ENCODE results near the gene FADS3.
"Not testable (repeated sequence)": the region's sequence is repeated elsewhere in the genome, so short reads cannot be mapped to it uniquely, and the experiment has no call there.

The FADS3 gene

DNA sequence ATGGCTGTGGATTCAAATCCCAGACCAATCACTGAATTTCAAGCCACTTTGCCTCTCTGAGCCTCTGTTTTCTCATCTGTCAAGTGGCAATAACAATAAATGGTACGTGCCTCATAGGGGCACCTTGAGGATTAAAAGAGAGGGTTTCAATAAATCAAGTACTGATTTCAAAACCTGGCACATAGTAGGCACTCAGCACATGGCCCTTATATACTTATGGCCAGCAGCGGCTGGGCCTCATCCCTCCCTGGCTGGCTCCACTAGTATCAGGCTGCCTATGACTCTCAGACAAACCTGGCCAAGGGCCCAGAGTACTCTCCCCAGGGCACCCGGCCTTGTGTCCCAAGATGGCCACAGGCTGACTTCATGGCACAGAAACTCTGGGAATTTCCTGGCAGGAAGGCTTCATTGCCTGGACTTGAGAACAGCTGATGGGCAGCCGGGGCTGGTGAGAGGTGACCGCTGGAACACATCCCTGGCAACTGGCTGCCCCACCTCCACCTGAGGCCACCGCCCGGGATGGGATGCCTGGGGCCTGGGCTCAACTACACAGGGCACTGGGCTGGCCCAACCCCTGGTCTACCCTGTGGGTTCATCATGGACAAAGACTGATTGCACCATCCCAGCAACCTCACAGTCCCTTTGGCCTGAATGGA, 3.4 kb downstream of the FADS3 start:
- H3K27ac Mint-ChIP-seq, result no peak overlapping the region
- H3K27me3 Mint-ChIP-seq, result no peaks in the 10 kb centered on the region
- peaks cover 2% of the 10 kb centered on the region for H3K36me3 Mint-ChIP-seq (ENCODE audit: insufficient read depth)
- peaks cover 3 to 4% of the 10 kb centered on the region in 2 donors for H3K4me1 Mint-ChIP-seq (ENCODE audit: low read depth in 2 of 2)
- DNase-seq, result no peak
- no peak for ATAC-seq (replicated peaks)
- no peak overlapping the region for H3K4me3 Mint-ChIP-seq
- H3K9me3 Mint-ChIP-seq, result no peaks in the 10 kb centered on the region

DNA sequence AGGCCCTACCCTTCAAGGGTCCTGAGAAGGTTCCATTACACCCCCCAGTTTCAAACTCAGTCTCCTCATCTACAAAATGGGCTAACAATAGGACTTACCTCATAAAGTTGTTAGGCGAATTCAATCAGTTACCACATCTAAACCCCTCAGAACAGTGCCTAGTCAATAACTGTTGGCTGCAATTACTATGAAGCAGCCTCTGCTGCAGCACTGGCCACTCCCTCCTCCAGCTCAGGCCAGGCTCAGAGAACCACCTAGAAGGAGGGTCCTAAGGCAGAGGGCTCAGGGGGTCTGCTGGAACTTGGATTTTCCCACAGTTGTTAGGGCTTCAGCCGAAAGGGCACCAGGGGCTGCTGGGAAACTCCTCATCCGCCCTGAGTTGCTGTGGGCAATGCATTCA, 4.7 kb downstream of the FADS3 start:
- Mint-ChIP-seq H3K4me1 (ENCODE audit: low read depth in 2 of 2) (peaks cover 3 to 4% of the 10 kb centered on the region in 2 donors), H3K4me3 (no peak overlapping the region), H3K27ac (peak overlapping the region in 1 of 2 donors; percentile 25), H3K27me3 (no peaks in the 10 kb centered on the region), H3K36me3 (ENCODE audit: insufficient read depth) (no peaks in the 10 kb centered on the region), H3K9me3 (no peaks in the 10 kb centered on the region)
- no peak for DNase-seq
- ATAC-seq (replicated peaks), result no peak

- DNase-seq (no peak), ATAC-seq (replicated peaks) (no peak)
- Mint-ChIP-seq H3K4me3 (no peak overlapping the region), H3K27ac (peak overlapping the region in 1 of 2 donors; percentile 25), H3K9me3 (no peaks in the 10 kb centered on the region), H3K36me3 (ENCODE audit: insufficient read depth) (no peaks in the 10 kb centered on the region), H3K4me1 (ENCODE audit: low read depth in 2 of 2) (peaks cover 2 to 3% of the 10 kb centered on the region in 2 donors), H3K27me3 (no peaks in the 10 kb centered on the region)
These were observed 5.4 kb downstream of the FADS3 start for GRCh38 chr11:61885784-61886580.

DNA sequence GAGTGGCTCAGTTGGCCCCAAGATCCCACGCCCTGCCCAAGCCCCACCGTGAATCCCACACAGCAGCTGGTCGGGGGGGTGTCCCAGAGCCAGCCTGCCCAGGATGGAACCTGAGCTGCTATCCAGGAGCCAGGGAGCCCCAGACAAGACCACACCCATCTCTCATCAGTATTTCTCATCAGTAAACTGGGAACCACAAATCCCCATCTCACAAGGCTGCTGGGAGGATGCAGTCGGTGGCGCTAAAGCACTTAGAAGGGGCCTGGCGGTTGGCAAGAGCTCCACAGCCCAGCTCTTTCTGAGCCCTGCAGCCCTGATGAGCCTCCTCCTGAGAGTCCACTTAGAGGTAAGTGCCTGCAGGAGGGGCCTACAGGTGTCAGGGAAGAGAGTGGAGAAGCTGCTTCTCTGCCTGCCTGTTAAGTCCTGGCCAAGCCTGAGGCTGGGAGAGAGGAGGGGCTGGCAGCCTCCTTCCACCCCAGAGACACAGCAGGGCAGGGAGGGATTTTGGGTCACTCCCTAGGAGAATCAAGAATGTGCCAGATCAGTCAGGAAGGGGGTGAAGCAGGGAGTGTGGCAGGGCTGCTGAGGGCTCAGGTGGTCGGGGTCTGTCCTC, 6.1 kb downstream of the FADS3 start:
- DNase-seq, result no peak
- no peak overlapping the region for H3K27ac Mint-ChIP-seq
- no peak overlapping the region for H3K4me3 Mint-ChIP-seq
- H3K4me1 Mint-ChIP-seq (ENCODE audit: low read depth in 2 of 2), result no peaks in the 10 kb centered on the region
- no peaks in the 10 kb centered on the region for H3K36me3 Mint-ChIP-seq (ENCODE audit: insufficient read depth)
- no peak for ATAC-seq (replicated peaks)
- H3K9me3 Mint-ChIP-seq, result no peaks in the 10 kb centered on the region
- H3K27me3 Mint-ChIP-seq, result no peaks in the 10 kb centered on the region

- no peak overlapping the region for H3K27ac Mint-ChIP-seq
- H3K36me3 Mint-ChIP-seq (ENCODE audit: insufficient read depth), result no peaks in the 10 kb centered on the region
- H3K27me3 Mint-ChIP-seq, result no peaks in the 10 kb centered on the region
- H3K9me3 Mint-ChIP-seq, result no peaks in the 10 kb centered on the region
- H3K4me3 Mint-ChIP-seq, result no peak overlapping the region
- ATAC-seq (replicated peaks) (no peak), DNase-seq (no peak)
- no peaks in the 10 kb centered on the region for H3K4me1 Mint-ChIP-seq (ENCODE audit: low read depth in 2 of 2)
These were observed 7.4 kb downstream of the FADS3 start for GRCh38 chr11:61883947-61884346.

- H3K4me1 Mint-ChIP-seq (ENCODE audit: low read depth in 2 of 2), result no peaks in the 10 kb centered on the region
- H3K9me3 Mint-ChIP-seq, result no peaks in the 10 kb centered on the region
- no peak overlapping the region for H3K4me3 Mint-ChIP-seq
- ATAC-seq (replicated peaks), result no peak
- no peaks in the 10 kb centered on the region for H3K27me3 Mint-ChIP-seq
- no peaks in the 10 kb centered on the region for H3K36me3 Mint-ChIP-seq (ENCODE audit: insufficient read depth)
- no peak overlapping the region for H3K27ac Mint-ChIP-seq
- DNase-seq, result no peak
These were observed 8.0 kb downstream of the FADS3 start for GRCh38 chr11:61883327-61883726.

DNA sequence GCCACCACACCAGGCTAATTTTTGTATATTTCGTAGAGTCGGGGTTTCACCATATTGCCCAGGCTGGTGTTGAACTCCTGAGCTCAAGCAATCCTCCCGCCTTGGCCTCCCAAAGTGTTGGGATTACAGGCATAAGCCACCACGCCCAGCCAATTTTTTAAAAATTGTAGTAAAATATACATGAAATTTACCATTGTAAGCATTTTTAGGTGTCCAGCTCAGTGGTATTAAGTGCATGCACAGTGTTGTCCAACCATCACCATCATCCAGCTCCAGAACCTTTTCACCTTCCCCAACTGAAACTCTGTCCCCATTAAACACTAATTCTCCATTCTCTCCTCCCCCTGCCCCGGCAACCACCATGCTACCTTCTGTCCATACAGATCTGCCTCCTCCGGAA, 8.5 kb downstream of the FADS3 start:
- no peak for ATAC-seq (replicated peaks)
- H3K27ac Mint-ChIP-seq, result no peak overlapping the region
- no peaks in the 10 kb centered on the region for H3K4me1 Mint-ChIP-seq (ENCODE audit: low read depth in 2 of 2)
- no peak overlapping the region for H3K4me3 Mint-ChIP-seq
- DNase-seq, result no peak
- H3K9me3 Mint-ChIP-seq, result no peaks in the 10 kb centered on the region
- no peaks in the 10 kb centered on the region for H3K27me3 Mint-ChIP-seq
- H3K36me3 Mint-ChIP-seq (ENCODE audit: insufficient read depth), result no peaks in the 10 kb centered on the region

- H3K36me3 Mint-ChIP-seq (ENCODE audit: insufficient read depth); H3K9me3 Mint-ChIP-seq; H3K4me3 Mint-ChIP-seq; H3K27ac Mint-ChIP-seq; DNase-seq; ATAC-seq (replicated peaks); H3K27me3 Mint-ChIP-seq; H3K4me1 Mint-ChIP-seq (ENCODE audit: low read depth in 2 of 2): not testable (repeated sequence)
These were observed 9.1 kb downstream of the FADS3 start for GRCh38 chr11:61882267-61882666.

- H3K36me3 Mint-ChIP-seq (ENCODE audit: insufficient read depth), result peaks cover 3% of the 10 kb centered on the region
- ATAC-seq (replicated peaks) (no peak), DNase-seq (no peak)
- H3K27me3 Mint-ChIP-seq, result peaks cover 0 to 3% of the 10 kb centered on the region in 2 donors
- no peaks in the 10 kb centered on the region for H3K4me1 Mint-ChIP-seq (ENCODE audit: low read depth in 2 of 2)
- H3K9me3 Mint-ChIP-seq, result no peaks in the 10 kb centered on the region
- no peak overlapping the region for H3K4me3 Mint-ChIP-seq
- H3K27ac Mint-ChIP-seq, result peak overlapping the region in 1 of 2 donors; percentile 33
These were observed 9.9 kb downstream of the FADS3 start for GRCh38 chr11:61881397-61881796.

GRCh38 chr11:61880454-61880853, 10.9 kb downstream of the FADS3 start:
- Mint-ChIP-seq H3K36me3 (ENCODE audit: insufficient read depth) (peaks cover 5% of the 10 kb centered on the region), H3K4me1 (ENCODE audit: low read depth in 2 of 2) (no peaks in the 10 kb centered on the region), H3K4me3 (no peak overlapping the region), H3K27ac (no peak overlapping the region), H3K9me3 (no peaks in the 10 kb centered on the region), H3K27me3 (peaks cover 0 to 6% of the 10 kb centered on the region in 2 donors)
- ATAC-seq (replicated peaks) (no peak), DNase-seq (no peak)

GRCh38 chr11:61880031-61880430, 11.3 kb downstream of the FADS3 start:
- Mint-ChIP-seq H3K27ac (no peak overlapping the region), H3K9me3 (no peaks in the 10 kb centered on the region), H3K4me3 (no peak overlapping the region), H3K27me3 (peaks cover 0 to 6% of the 10 kb centered on the region in 2 donors), H3K36me3 (ENCODE audit: insufficient read depth) (peaks cover 6% of the 10 kb centered on the region), H3K4me1 (ENCODE audit: low read depth in 2 of 2) (no peaks in the 10 kb centered on the region)
- no peak for DNase-seq
- no peak for ATAC-seq (replicated peaks)

- no peak for ATAC-seq (replicated peaks)
- H3K4me1 Mint-ChIP-seq (ENCODE audit: low read depth in 2 of 2), result no peaks in the 10 kb centered on the region
- H3K36me3 Mint-ChIP-seq (ENCODE audit: insufficient read depth), result peaks cover 6% of the 10 kb centered on the region
- no peaks in the 10 kb centered on the region for H3K9me3 Mint-ChIP-seq
- peaks cover 0 to 6% of the 10 kb centered on the region in 2 donors for H3K27me3 Mint-ChIP-seq
- no peak overlapping the region for H3K4me3 Mint-ChIP-seq
- DNase-seq, result no peak
- no peak overlapping the region for H3K27ac Mint-ChIP-seq
These were observed 12.2 kb downstream of the FADS3 start for GRCh38 chr11:61879152-61879551.

DNA sequence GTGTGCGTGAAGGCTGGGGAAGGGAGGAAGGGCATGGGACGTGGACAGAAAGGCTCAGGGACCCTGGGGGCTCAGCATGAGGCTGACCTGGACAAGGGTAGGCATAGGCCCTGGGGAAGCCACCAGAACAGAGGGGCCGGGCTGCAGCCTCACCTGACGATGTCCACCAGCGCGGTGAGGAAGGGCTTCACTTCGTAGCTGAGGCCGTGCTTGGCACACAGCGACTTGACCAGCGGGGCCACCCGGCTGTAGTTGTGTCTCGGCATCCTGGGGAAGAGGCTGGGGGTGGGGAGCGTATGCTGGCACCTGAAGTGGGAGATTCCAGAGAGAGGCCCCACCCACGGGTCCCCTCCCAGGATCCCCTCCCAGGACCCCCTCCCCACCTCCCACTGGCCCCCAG, 15.6 kb downstream of the FADS3 start:
- H3K4me1 Mint-ChIP-seq (ENCODE audit: low read depth in 2 of 2), result peaks cover 7% of the 10 kb centered on the region in 2 donors
- DNase-seq (no peak), ATAC-seq (replicated peaks) (no peak)
- H3K27me3 Mint-ChIP-seq, result peaks cover 0 to 12% of the 10 kb centered on the region in 2 donors
- peaks cover 10% of the 10 kb centered on the region for H3K36me3 Mint-ChIP-seq (ENCODE audit: insufficient read depth)
- no peak overlapping the region for H3K27ac Mint-ChIP-seq
- H3K4me3 Mint-ChIP-seq, result no peak overlapping the region
- H3K9me3 Mint-ChIP-seq, result no peaks in the 10 kb centered on the region

- H3K9me3 Mint-ChIP-seq, result no peaks in the 10 kb centered on the region
- no peak for ATAC-seq (replicated peaks)
- no peak overlapping the region for H3K4me3 Mint-ChIP-seq
- peaks cover 10% of the 10 kb centered on the region for H3K36me3 Mint-ChIP-seq (ENCODE audit: insufficient read depth)
- H3K27me3 Mint-ChIP-seq, result peaks cover 0 to 12% of the 10 kb centered on the region in 2 donors
- H3K4me1 Mint-ChIP-seq (ENCODE audit: low read depth in 2 of 2), result peaks cover 7% of the 10 kb centered on the region in 2 donors
- DNase-seq, result no peak
- H3K27ac Mint-ChIP-seq, result no peak overlapping the region
These were observed 16.5 kb downstream of the FADS3 start for GRCh38 chr11:61874853-61875252.
